HUDEP-2 (cell line): Measurements from ENCODE around the gene GLUL.

Experiments used
- DNase-seq, 76 experiments: peaks; one replicate each; lab custom pipeline; 2025; ENCODE audit not compliant: unreplicated experiment in 76 of 76; lab: John Stamatoyannopoulos, UW

Gene GLUL

DNA sequence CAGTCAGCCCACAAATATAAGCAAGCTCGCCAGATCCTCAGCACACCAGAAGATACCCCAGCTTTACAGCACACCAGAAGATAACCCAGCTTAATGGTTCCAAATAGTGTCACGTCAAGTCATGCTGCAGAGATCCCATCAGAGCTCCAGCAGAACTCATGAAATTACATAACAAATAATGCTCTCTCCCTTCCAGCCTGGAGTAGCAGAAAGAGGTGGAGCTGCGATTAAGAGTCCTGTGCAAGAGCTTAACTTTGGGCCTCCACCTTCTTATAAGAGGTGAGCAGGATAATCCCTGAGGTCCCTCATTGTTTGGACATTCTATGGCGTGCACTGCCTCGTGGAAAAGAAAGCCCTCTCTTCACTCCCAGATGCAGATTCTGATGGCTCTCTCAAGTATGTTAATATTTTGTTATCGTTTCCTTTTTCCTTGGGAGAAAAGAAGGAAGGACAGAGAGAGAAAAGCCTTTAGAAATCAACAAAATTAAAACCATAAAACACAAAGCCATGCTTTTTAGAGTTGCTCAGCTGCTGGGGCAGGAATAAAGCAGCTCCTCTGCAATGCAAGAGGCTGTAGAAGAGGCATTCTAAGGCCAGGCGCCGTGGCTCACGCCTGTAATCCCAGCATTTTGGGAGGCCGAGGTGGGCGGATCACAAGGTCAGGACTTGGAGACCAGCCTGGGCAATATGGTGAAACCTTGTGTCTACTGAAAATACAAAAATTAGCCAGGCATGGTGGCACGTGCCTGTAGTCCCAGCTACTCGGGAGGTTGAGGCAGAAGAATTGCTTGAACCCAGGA, 59.1 kb downstream of the GLUL start:
- DNase-seq = no peak
